Kidney (tissue), 14 donors: Measurements from ENCODE around the gene ABCB8. TPM values are rescaled to one million over a fixed set of nuclear protein-coding genes. Genes with fewer than 3 reads are reported as not detected.
A peak's percentile ranks its signal among the peaks of the same experiment; 100 is the strongest.

Experiments used
- DNase-seq, 5 donors: peaks; one replicate each; pipeline ENCODE4 v3.0.0-alpha.2; 2013 to 2020
- FAIRE-seq: peaks from 2 replicates; lab custom pipeline; 2012; peaks lifted over from hg19 to GRCh38; lab: Jason Lieb, UNC
- H3K27ac ChIP-seq, 2 donors: one replicate each; pipeline ENCODE4 v1.7.0; 2013; ENCODE audit warnings: low read depth in 2 of 2, low read length in 2 of 2, inconsistent platforms in 1 of 2
- H3K27me3 ChIP-seq: one replicate; pipeline ENCODE4 v1.7.1; 2013; ENCODE audit warnings: low read length, inconsistent platforms; ENCODE audit not compliant: control insufficient read depth, insufficient read depth
- H3K36me3 ChIP-seq, 3 donors: one replicate each; pipeline versions ENCODE4 v1.7.0 to v1.7.1; 2013; ENCODE audit warnings: low read length in 3 of 3, control low read depth in 1 of 3, inconsistent platforms in 1 of 3; ENCODE audit not compliant: insufficient read depth in 3 of 3, control insufficient read depth in 2 of 3
- H3K4me1 ChIP-seq, 3 donors: one replicate each; pipeline versions ENCODE4 v1.7.0 to v1.7.1; 2013; ENCODE audit warnings: low read length in 3 of 3, inconsistent platforms in 1 of 3, low read depth in 1 of 3; ENCODE audit not compliant: control insufficient read depth in 2 of 3, insufficient read depth in 2 of 3
- H3K4me3 ChIP-seq, 3 donors: one replicate each; pipeline versions ENCODE4 v1.7.0 to v1.8.1; 2013; ENCODE audit warnings: low read length in 3 of 3, control low read depth in 1 of 3, inconsistent platforms in 1 of 3
- H3K9ac ChIP-seq, 3 donors: one replicate each; pipeline versions ENCODE4 v1.7.0 to v1.7.1; 2013; ENCODE audit warnings: low read length in 3 of 3, control low read depth in 1 of 3, inconsistent platforms in 1 of 3
- H3K9me3 ChIP-seq, 3 donors: one replicate each; pipeline versions ENCODE4 v1.7.0 to v1.7.1; 2013; ENCODE audit warnings: low read length in 3 of 3, control low read depth in 1 of 3, inconsistent platforms in 1 of 3; ENCODE audit not compliant: control insufficient read depth in 2 of 3, insufficient read depth in 1 of 3
- intact Hi-C: fragments of 100-400 bp; cut with DNase I; formaldehyde crosslinking; loops from one replicate; pipeline ENCODE4 v1.11.1; 2022
- polyA plus RNA-seq: library from polyadenylated mRNA; stranded (reverse); fragments of 350-450 nt; fragmentation: Illumina TruSeq; extraction: RNeasy Lipid Tissue Mini Kit (QIAGEN cat#74804); gene quantifications from one replicate; pipeline ENCODE4 v1.2.3, GENCODE V29; 2014; ENCODE audit warnings: low read depth, low replicate concordance; ENCODE audit not compliant: insufficient read depth
- total RNA-seq: library from RNA; stranded (reverse); fragmentation: NEBNext Ultra II Directional; extraction: Animal tissue kit (Norgen Biotek cat#: 25700); gene quantifications from one replicate; pipeline ENCODE4 v1.2.1, GENCODE V29; 2021
- TF ChIP-seq, protein P1 (sequence below): IDR thresholded peaks from 3 replicates; pipeline ENCODE4 v1.5.1; 2012; ENCODE audit warnings: mild to moderate bottlenecking, moderate library complexity, borderline replicate concordance; ENCODE audit not compliant: insufficient read depth; ENCODE audit errors: extremely low read depth
- donor health status: control.
- donor health status: control.
- donor health status: control.
- donor health status: control.
- donor health status: control.
- donor health status: DM: yes; HTN: yes; CAD: no.
- donor health status: Normal renal cell carcinoma (clear cell type).

ABCB8 gene
- total and polyA plus RNA-seq, 2 donors from 2014 or later, result 34.3 to 36.0 TPM

DNA sequence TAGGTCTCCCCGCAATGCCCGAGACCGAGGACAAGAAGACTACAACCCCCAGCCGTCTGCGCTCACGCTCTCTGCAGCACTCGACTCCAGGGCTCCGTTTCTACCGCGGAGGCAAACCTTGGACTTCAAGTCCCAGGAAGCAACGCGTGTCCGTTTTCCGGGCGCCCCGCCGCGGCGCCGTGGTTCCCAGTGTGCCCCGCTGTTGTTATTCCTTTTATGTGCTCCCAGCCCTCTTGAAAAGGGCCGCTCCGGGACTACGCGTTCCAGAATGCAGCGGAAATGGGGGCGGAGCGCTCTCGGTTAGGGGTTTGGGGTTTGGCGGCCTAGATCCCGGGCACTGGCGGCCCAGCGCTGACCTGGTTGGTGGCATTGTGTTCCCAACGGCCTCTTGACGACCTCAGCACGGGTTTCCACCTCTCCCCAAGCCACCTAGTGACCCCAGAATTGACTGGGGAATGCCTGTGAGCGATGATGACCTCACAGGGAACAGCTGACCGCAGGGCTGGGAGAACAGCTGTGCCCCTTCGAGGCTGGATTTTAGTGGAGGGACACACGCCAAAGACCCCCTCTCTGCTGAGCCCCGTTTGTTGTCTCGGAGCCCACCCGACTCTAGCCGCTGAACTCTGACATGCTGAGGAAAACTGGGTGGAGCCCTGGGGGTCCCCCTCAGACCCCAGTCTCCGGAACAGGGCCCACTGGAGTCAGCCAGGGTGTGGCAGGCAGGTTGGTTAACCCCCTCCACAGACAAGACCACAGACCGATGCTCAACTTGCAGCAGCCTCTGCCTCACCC lies 29.9 kb downstream of the ABCB8 start:
- FAIRE-seq (peak; percentile 87), DNase-seq (peak; percentile 99 to 100 (median 99))
- H3K4me3 ChIP-seq, result peak overlapping the region; percentile 71 to 93 (median 82)
- H3K27me3 ChIP-seq, result no peaks in the 10 kb centered on the region
- no peaks in the 10 kb centered on the region for H3K9me3 ChIP-seq
- peak overlapping the region; percentile 99 to 100 for H3K27ac ChIP-seq
- intact Hi-C loops, result no loop called here
- H3K9ac ChIP-seq, result peak overlapping the region; percentile 50 to 95 (median 93)
- peaks cover 4 to 36% (median 19%) of the 10 kb centered on the region in 3 donors for H3K4me1 ChIP-seq
- TF ChIP-seq, protein P1, sequence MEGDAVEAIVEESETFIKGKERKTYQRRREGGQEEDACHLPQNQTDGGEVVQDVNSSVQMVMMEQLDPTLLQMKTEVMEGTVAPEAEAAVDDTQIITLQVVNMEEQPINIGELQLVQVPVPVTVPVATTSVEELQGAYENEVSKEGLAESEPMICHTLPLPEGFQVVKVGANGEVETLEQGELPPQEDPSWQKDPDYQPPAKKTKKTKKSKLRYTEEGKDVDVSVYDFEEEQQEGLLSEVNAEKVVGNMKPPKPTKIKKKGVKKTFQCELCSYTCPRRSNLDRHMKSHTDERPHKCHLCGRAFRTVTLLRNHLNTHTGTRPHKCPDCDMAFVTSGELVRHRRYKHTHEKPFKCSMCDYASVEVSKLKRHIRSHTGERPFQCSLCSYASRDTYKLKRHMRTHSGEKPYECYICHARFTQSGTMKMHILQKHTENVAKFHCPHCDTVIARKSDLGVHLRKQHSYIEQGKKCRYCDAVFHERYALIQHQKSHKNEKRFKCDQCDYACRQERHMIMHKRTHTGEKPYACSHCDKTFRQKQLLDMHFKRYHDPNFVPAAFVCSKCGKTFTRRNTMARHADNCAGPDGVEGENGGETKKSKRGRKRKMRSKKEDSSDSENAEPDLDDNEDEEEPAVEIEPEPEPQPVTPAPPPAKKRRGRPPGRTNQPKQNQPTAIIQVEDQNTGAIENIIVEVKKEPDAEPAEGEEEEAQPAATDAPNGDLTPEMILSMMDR, result no peak
- H3K36me3 ChIP-seq, result no peaks in the 10 kb centered on the region

DNA sequence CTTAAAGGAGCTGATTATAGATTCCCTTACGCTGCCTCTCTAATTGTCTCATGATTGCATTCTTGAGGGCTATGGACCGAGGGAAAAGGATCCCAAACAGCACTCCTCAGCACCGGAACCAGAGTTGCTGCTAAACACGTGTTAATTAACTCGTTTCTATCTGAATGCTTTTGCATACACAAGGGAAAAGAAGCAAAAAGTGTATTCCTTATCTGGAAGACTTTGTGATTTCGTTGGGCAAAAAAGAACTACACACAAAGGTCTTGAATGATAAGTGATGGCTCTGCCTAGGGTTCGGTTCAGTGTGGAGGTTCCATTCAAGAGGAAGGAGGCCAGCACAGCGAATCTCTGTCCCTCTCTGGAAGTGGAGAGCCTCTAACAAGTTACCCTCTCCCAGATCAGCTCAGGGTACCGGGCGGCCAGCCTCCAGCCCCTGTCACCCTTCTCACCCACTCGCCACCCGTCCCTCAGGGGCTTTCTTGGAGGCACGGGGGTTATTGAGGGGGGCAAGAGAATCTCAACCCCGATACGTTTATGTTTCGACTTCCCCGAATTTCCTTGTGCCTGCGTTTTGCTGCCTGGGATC lies 30.6 kb downstream of the ABCB8 start:
- Histone ChIP-seq H3K27ac (peak overlapping the region; percentile 99 to 100), H3K9me3 (no peaks in the 10 kb centered on the region), H3K36me3 (no peaks in the 10 kb centered on the region), H3K9ac (peak overlapping the region; percentile 50 to 95 (median 93)), H3K4me3 (peak overlapping the region; percentile 71 to 93 (median 82)), H3K4me1 (peaks cover 4 to 38% (median 19%) of the 10 kb centered on the region in 3 donors), H3K27me3 (no peaks in the 10 kb centered on the region)
- DNase-seq, result peak in 3 of 5 donors; percentile 52 to 79 (median 53)
- FAIRE-seq, result no peak
- intact Hi-C loops, result no loop called here
- TF ChIP-seq, protein P1, result no peak

DNA sequence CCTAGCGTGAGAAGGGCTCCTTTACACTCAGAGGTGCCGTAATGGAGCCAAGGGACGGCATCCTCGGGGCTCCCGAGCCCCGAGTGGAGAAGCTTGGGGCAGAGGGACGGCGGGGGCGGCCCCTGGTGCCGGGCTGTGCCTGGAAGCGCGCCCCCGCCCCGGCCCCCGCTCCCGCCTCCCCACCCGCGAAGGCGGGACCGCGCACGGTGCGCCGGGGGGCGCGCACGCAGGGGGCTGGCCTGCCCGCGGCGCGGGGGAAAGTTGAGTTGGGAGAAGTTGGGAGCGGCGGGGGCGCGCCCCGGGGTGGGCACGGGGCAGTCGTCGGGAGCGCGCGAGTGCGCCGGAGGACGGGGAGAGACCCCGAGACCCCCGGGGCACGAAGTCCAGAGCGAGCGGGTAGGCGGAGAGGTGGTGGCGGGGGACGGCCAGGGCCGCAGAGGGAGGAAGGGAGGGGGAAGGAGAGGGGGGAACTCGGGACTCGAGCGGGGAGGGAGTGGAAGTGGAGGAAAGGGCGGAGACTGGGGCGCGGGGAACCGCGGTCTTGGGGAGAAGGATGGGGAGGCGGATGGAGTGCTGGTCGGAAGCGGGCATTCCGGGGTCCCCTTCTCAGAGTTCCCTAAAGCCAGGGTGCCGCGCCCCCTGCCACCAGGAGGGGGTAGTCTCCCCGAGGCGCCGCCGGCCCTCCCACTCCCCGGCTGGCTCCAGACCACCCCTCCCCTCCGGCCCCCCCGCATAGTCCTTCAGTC lies 31.3 kb downstream of the ABCB8 start, which contains the start of gene SLC4A2:
TSS of gene SLC4A2 (plus strand) at position 223 of the 746 bp plus-strand sequence. CDS start 2,399 bp downstream, outside the sequence.
- Histone ChIP-seq H3K4me1 (peaks cover 4 to 38% (median 19%) of the 10 kb centered on the region in 3 donors), H3K27me3 (no peaks in the 10 kb centered on the region), H3K27ac (peak within 1 kb of the TSS; percentile 99 to 100), H3K9ac (peak within 1 kb of the TSS; percentile 50 to 95 (median 93)), H3K9me3 (no peaks in the 10 kb centered on the region), H3K36me3 (peaks cover 0 to under 1% (median 0%) of the 10 kb centered on the region in 3 donors), H3K4me3 (peak within 1 kb of the TSS; percentile 71 to 93 (median 82))
- DNase-seq, result peak; percentile 80 to 93 (median 90)
- TF ChIP-seq, protein P1, result no peak
- intact Hi-C loops, result no loop called here
- FAIRE-seq, result no peak
